Breast epithelium (tissue), 4 donors: ENCODE data around the gene UBXN7. TPM values are rescaled to one million over a fixed set of nuclear protein-coding genes. Genes with fewer than 3 reads are reported as not detected.
"Not testable (repeated sequence)": the region's sequence is repeated elsewhere in the genome, so short reads cannot be mapped to it uniquely, and the experiment has no call there.

Source experiments
- DNase-seq, 2 donors: peaks; one replicate each; pipeline ENCODE4 v3.0.0-alpha.2; 2019; ENCODE audit warnings: low spot score in 2 of 2
- H3K27ac ChIP-seq, 2 donors: fragments of 200-600 bp; sonication (generic) in 1 of 2; one replicate each; pipeline ENCODE4 v1.5.1; 2016 to 2019; ENCODE audit warnings: mild to moderate bottlenecking in 1 of 2
- H3K27me3 ChIP-seq, 2 donors: fragments of 200-600 bp; sonication (generic) in 1 of 2; one replicate each; pipeline versions ENCODE4 v1.5.1 to v1.6.0; 2017 to 2019; ENCODE audit warnings: control low read depth in 1 of 2, mild to moderate bottlenecking in 1 of 2
- H3K36me3 ChIP-seq: fragments of 200-600 bp; one replicate; pipeline ENCODE4 v1.5.1; 2019
- H3K4me1 ChIP-seq, 2 donors: fragments of 200-600 bp; sonication (generic); one replicate each; pipeline ENCODE4 v1.5.1; 2016 to 2019; ENCODE audit warnings: control low read depth in 1 of 2
- H3K4me3 ChIP-seq, 3 donors: fragments of 200-600 bp; sonication (generic); 1 replicate in 2 of 3; 2 replicates in 1 of 3; pipeline ENCODE4 v1.5.1; 2016 to 2019; ENCODE audit warnings: mild to moderate bottlenecking in 3 of 3, moderate library complexity in 2 of 3
- H3K9me3 ChIP-seq, 2 donors: fragments of 200-600 bp; sonication (generic) in 1 of 2; one replicate each; pipeline ENCODE4 v1.5.1; 2016 to 2019; ENCODE audit warnings: control low read depth in 1 of 2
- CTCF ChIP-seq, 3 donors: fragments of 450-650 bp; IDR thresholded peaks; one replicate each; pipeline ENCODE4 v1.5.1; 2016 to 2017; ENCODE audit warnings: antibody characterized with exemption in 3 of 3, mild to moderate bottlenecking in 3 of 3, moderate library complexity in 3 of 3
- POLR2A ChIP-seq: fragments of 450-650 bp; IDR thresholded peaks from one replicate; pipeline ENCODE4 v1.6.1; 2016; ENCODE audit warnings: antibody characterized with exemption, mild to moderate bottlenecking, moderate library complexity
- POLR2AphosphoS5 ChIP-seq, 3 donors: sonication (generic); formaldehyde crosslinking; IDR thresholded peaks; one replicate each; pipeline ENCODE4 v1.6.1; 2017; ENCODE audit warnings: antibody characterized with exemption in 3 of 3
- intact Hi-C: fragments of 100-400 bp; cut with DNase I; formaldehyde crosslinking; loops from one replicate; pipeline ENCODE4 v1.15.1; 2023; ENCODE audit warnings: low total_unique reads
- total RNA-seq, 3 donors: library from RNA; depleted of rRNA; stranded (reverse); fragments of >200 nt; gene quantifications; one replicate each; pipeline ENCODE4 v1.1.0, GENCODE V29; 2016

Gene UBXN7
- total RNA-seq, 3 donors from 2014 or later, result 21.4 to 25.8 (median 21.6) TPM

GRCh38 chr3:196423044-196423781, 9.0 kb downstream of the UBXN7 start:
- peak; percentile 44 to 70 for DNase-seq
- intact Hi-C loops, result no loop called here
- Histone ChIP-seq H3K4me1 (peaks cover 0 to 2% of the 10 kb centered on the region in 2 donors), H3K27ac (peak overlapping the region; percentile 52 to 71), H3K36me3 (no peaks in the 10 kb centered on the region), H3K27me3 (no peaks in the 10 kb centered on the region), H3K9me3 (no peaks in the 10 kb centered on the region), H3K4me3 (peak overlapping the region in 1 of 3 donors; percentile 4)
- TF ChIP-seq POLR2AphosphoS5 (IDR thresholded peaks at IDR 0.05), result no peak
- no peak for TF ChIP-seq CTCF (IDR thresholded peaks at IDR 0.05)
- TF ChIP-seq POLR2A, result no peak

DNA sequence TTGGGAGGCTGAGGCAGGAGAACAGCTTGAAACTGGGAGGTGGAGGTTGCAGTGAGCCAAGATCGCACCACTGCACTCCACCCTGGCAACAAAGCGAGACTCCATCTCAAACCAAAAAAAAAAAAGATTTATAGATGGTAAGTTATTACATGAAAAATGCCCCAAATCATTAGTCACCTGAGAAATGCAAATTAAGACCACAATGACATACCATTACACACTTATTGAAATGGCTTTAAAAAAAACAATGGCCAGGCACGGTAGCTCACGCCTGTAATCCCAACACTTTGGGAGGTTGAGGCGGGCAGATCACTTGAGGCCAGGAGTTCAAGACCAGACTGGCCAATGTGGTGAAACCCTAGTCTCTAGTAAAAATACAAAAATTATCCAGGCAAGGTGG, 10.6 kb downstream of the UBXN7 start:
- H3K27me3 ChIP-seq, H3K27ac ChIP-seq, H3K36me3 ChIP-seq, H3K9me3 ChIP-seq, H3K4me1 ChIP-seq, H3K4me3 ChIP-seq, intact Hi-C loops, DNase-seq: not testable (repeated sequence)

DNA sequence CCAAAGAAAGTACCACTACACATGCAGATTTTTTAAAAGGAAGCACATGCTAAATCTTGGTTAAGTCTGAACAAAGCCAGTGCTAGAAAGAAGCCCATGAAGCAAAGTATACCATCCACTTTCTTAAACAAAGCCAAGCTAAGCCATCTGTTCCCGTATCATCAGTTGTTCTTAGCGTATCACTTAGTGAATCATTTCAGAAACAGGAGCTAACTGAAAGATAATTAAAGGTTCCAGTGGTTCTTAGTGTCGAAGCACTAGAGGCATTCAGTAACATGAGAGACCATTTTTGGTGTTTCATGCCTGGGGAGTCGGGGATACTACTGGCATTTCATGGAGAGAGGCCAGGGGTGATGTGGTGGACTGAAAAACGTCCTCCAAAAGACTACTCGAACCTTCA, 12.8 kb downstream of the UBXN7 start:
- TF ChIP-seq POLR2AphosphoS5 (IDR thresholded peaks at IDR 0.05), result no peak
- intact Hi-C loops, result no loop called here
- Histone ChIP-seq H3K27ac (no peak overlapping the region), H3K27me3 (no peaks in the 10 kb centered on the region), H3K4me3 (no peak overlapping the region), H3K4me1 (peaks cover 0 to 2% of the 10 kb centered on the region in 2 donors), H3K9me3 (no peaks in the 10 kb centered on the region), H3K36me3 (no peaks in the 10 kb centered on the region)
- DNase-seq, result no peak

DNA sequence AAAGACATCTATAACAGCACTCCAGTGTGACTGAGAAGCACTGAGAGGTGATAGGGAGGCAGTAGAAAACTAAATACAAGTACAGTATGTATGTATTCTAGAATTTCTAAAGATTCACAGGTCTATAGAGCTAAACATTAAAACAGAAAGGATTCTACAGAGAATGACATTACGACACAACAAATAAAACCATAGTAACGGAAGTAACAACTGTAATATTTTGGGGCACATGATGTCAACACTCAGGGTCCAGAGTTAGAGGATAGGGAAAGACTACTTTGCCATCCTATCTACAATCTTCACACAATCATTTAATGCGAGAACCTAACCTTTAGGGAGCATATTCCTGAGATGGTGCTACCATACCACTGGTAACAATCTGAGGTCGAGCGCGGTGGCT, 13.6 kb downstream of the UBXN7 start:
- H3K27ac ChIP-seq, result no peak overlapping the region
- no peaks in the 10 kb centered on the region for H3K9me3 ChIP-seq
- intact Hi-C loops, result no loop called here
- DNase-seq, result no peak
- H3K4me3 ChIP-seq, result no peak overlapping the region
- TF ChIP-seq CTCF (IDR thresholded peaks at IDR 0.05), result no peak
- no peak for TF ChIP-seq POLR2A
- no peak for TF ChIP-seq POLR2AphosphoS5 (IDR thresholded peaks at IDR 0.05)
- no peaks in the 10 kb centered on the region for H3K27me3 ChIP-seq
- no peaks in the 10 kb centered on the region for H3K36me3 ChIP-seq
- H3K4me1 ChIP-seq, result peaks cover 0 to 2% of the 10 kb centered on the region in 2 donors

DNA sequence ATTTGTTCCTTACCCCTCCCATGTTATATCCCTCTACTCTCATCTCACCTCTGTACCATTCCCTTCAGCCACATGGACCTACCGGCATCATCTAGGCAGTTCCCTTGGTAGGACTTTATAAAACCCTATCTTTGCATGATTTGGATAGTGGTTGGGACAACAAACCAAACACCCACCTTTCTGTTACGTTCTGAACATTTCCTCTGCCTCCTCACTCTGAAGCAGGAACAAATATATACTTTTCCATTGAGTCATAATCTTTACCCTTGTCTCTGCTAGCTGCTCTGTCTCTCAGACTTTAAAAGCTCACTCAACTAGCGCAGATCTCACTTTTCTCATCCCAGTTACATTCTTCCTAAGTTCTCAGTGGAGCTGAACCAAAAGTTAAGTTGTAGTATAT, 17.8 kb downstream of the UBXN7 start:
- no peaks in the 10 kb centered on the region for H3K27me3 ChIP-seq
- no peaks in the 10 kb centered on the region for H3K9me3 ChIP-seq
- H3K27ac ChIP-seq, result no peak overlapping the region
- H3K4me3 ChIP-seq, result no peak overlapping the region
- TF ChIP-seq CTCF (IDR thresholded peaks at IDR 0.05) (no peak), POLR2AphosphoS5 (IDR thresholded peaks at IDR 0.05) (no peak), POLR2A (no peak)
- intact Hi-C loops, result no loop called here
- no peak for DNase-seq
- H3K4me1 ChIP-seq, result no peaks in the 10 kb centered on the region
- no peaks in the 10 kb centered on the region for H3K36me3 ChIP-seq

- H3K9me3 ChIP-seq, result no peaks in the 10 kb centered on the region
- H3K27ac ChIP-seq, result no peak overlapping the region
- H3K4me3 ChIP-seq, result no peak overlapping the region
- TF ChIP-seq POLR2A (no peak), POLR2AphosphoS5 (IDR thresholded peaks at IDR 0.05) (no peak), CTCF (IDR thresholded peaks at IDR 0.05) (no peak)
- H3K36me3 ChIP-seq, result no peaks in the 10 kb centered on the region
- no peaks in the 10 kb centered on the region for H3K27me3 ChIP-seq
- no peak for DNase-seq
- H3K4me1 ChIP-seq, result no peaks in the 10 kb centered on the region
- intact Hi-C loops, result no loop called here
Observed at GRCh38 chr3:196412704-196413103, 19.5 kb downstream of the UBXN7 start.
